Spleen (tissue), 11 donors: ENCODE measurements around the gene SLC7A6. TPM values are rescaled to one million over a fixed set of nuclear protein-coding genes. Genes with fewer than 3 reads are reported as not detected.

ENCODE experiments used
- DNase-seq: peaks from one replicate; pipeline ENCODE4 v3.0.0-alpha.2; 2020
- H3K27ac ChIP-seq, 8 donors: fragments of 200-600 bp; sonication (generic) in 7 of 8; 1 replicate in 4 of 8; 2 replicates in 4 of 8; pipeline versions ENCODE4 v1.5.0 to v1.8.0; 2016 to 2021; ENCODE audit warnings: inconsistent platforms in 4 of 8, mild to moderate bottlenecking in 4 of 8, moderate library complexity in 1 of 8
- H3K27me3 ChIP-seq, 7 donors: fragments of 200-600 bp; sonication (generic) in 6 of 7; replicated peaks in 1 of 7; 1 replicate in 4 of 7; 2 replicates in 3 of 7; pipeline versions ENCODE4 v1.5.0 to v1.8.0; 2016 to 2021; ENCODE audit warnings: inconsistent platforms in 3 of 7, mild to moderate bottlenecking in 1 of 7
- H3K36me3 ChIP-seq, 6 donors: fragments of 200-600 bp; sonication (generic) in 5 of 6; 1 replicate in 4 of 6; 2 replicates in 2 of 6; pipeline versions ENCODE4 v1.5.0 to v1.8.0; 2016 to 2021; ENCODE audit warnings: inconsistent platforms in 2 of 6
- H3K4me1 ChIP-seq, 6 donors: fragments of 200-600 bp; sonication (generic) in 5 of 6; 1 replicate in 3 of 6; 2 replicates in 3 of 6; pipeline versions ENCODE4 v1.5.0 to v1.8.0; 2016 to 2021; ENCODE audit warnings: inconsistent platforms in 3 of 6
- H3K4me3 ChIP-seq, 8 donors: fragments of 200-600 bp; sonication (generic) in 7 of 8; 1 replicate in 4 of 8; 2 replicates in 4 of 8; pipeline versions ENCODE4 v1.5.0 to v1.8.0; 2016 to 2021; ENCODE audit warnings: inconsistent platforms in 4 of 8, mild to moderate bottlenecking in 4 of 8, moderate library complexity in 2 of 8
- H3K9me3 ChIP-seq, 8 donors: fragments of 200-600 bp; sonication (generic) in 7 of 8; 1 replicate in 4 of 8; 2 replicates in 4 of 8; pipeline versions ENCODE4 v1.5.0 to v1.8.0; 2016 to 2021; ENCODE audit warnings: inconsistent platforms in 4 of 8
- CTCF ChIP-seq, 11 experiments: fragments of 200-600 bp in 7 of 11; fragments of 450-650 bp in 4 of 11; sonication (generic) in 4 of 11; IDR thresholded peaks in 8 of 11; conservative IDR thresholded peaks in 3 of 11; 1 replicate in 7 of 11; 2 replicates in 4 of 11; pipeline versions ENCODE4 v1.4.0 to v1.8.0; 2016 to 2021; ENCODE audit warnings: antibody characterized with exemption in 11 of 11, inconsistent platforms in 4 of 11, mild to moderate bottlenecking in 1 of 11
- POLR2A ChIP-seq, 3 donors: fragments of 450-650 bp; IDR thresholded peaks; one replicate each; pipeline ENCODE4 v1.5.1; 2017; ENCODE audit warnings: antibody characterized with exemption in 3 of 3, mild to moderate bottlenecking in 1 of 3
- POLR2AphosphoS5 ChIP-seq, 3 donors: sonication (generic); formaldehyde crosslinking; IDR thresholded peaks; one replicate each; pipeline ENCODE4 v1.5.1; 2017; ENCODE audit warnings: antibody characterized with exemption in 3 of 3
- WGBS, 5 donors: extraction: QIAGEN DNeasy Blood & Tissue Kit in 3 of 5; methylation state at CpG; one replicate each; pipeline versions ENCODE4 v1.1.5 to v1.1.7; 2013 to 2018; 5-methylcytosine and 5-hydroxymethylcytosine counted together
- intact Hi-C: fragments of 100-400 bp; cut with DNase I; formaldehyde crosslinking; loops from one replicate; pipeline ENCODE4 v1.15.0; 2023; ENCODE audit warnings: low total_unique reads
- polyA plus RNA-seq, 3 donors: library from polyadenylated mRNA; stranded (reverse); fragments of 200-250 nt; gene quantifications; one replicate each; pipeline ENCODE4 v1.2.1, GENCODE V29; 2013
- total RNA-seq, 7 donors: library from RNA; depleted of rRNA in 3 of 7; stranded (reverse); fragments of >200 nt in 3 of 7; fragmentation: NEBNext Ultra II Directional in 4 of 7; extraction: Animal tissue kit (Norgen Biotek cat#: 25700) in 4 of 7; gene quantifications; one replicate each; pipeline versions ENCODE4 v1.1.0 to v1.2.1, GENCODE V29; 2016 to 2021
- donor health status: healthy with polysubstance abuse.
- donor health status: DM: no; HTN: no; CAD: no; lungs with moderate emphysema.
- donor health status: DM: no; HTN: no; CAD: no.
- donor health status: Bipolar disorder and iron deficiency.
- donor health status: healthy.
- donor health status: DM: no; HTN: no; CAD: no.
- donor health status: DM: yes; HTN: yes; CAD: no.

SLC7A6 gene
- total and polyA plus RNA-seq, 10 donors, result 9.8 to 62.8 (median 46.1) TPM

DNA sequence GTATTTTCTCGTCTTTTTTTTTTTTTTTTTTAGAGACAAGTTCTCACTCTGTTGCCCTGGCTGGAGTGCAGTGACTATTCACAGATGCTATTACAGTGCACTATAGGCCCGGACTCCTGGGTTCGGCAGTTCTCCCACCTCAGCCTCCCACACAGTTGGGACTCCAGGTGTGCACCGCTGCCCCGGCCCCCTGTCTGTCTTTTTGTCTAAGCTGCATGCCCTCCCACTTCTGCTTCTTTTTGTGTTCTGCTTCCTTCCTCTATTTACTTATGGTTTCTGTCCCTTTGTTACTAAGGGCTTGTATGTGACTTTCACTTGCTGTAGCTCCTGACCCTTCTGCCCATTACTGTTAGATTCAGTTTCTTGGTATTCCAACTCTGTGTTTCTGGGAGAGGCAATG lies 20.5 kb downstream of the SLC7A6 start:
- DNase-seq, result peak; percentile 89
- 9 to 27% (median 13%) methylated on average over 5 of the region's 5 CpGs for WGBS, 5 donors
- Histone ChIP-seq H3K4me3 (peak overlapping the region in 2 of 8 donors; percentile 4 to 52), H3K27me3 (no peaks in the 10 kb centered on the region), H3K36me3 (peaks cover 0 to 53% (median 3%) of the 10 kb centered on the region in 6 donors), H3K9me3 (no peaks in the 10 kb centered on the region), H3K4me1 (peaks cover 66 to 100% (median 77%) of the 10 kb centered on the region in 6 donors), H3K27ac (peak overlapping the region; percentile 64 to 92 (median 82))
- TF ChIP-seq CTCF (IDR thresholded peaks at IDR 0.05 in 8 of 11, conservative IDR thresholded peaks at IDR 0.05 in 3 of 11) (peak in 1 of 11 experiments; percentile 7), POLR2A (IDR thresholded peaks at IDR 0.05) (no peak), POLR2AphosphoS5 (IDR thresholded peaks at IDR 0.05) (peak in 2 of 3 donors; percentile 50 to 67)
- intact Hi-C loops, result no loop called here

DNA sequence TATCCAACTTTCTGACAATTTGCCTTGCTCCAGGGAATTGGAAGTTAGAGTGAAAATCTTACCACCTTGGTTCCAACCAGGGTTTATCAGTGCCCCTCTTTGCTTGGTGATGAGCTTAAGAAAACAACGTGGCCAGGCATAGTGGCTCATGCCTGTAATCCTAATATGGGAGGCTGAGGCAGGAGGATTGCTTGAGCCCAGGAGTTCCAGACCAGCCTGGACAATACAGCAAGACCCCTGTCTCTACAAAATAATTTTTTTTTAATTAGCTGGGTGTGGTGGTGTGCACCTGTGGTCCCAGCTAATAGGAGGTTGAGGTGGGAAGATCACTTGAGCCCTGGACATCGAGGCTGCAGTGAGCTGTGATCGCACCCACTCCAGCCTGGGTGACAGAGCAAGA lies 21.4 kb downstream of the SLC7A6 start:
- Histone ChIP-seq H3K36me3 (peaks cover 0 to 58% (median 6%) of the 10 kb centered on the region in 6 donors), H3K27me3 (no peaks in the 10 kb centered on the region), H3K9me3 (no peaks in the 10 kb centered on the region), H3K27ac (peak overlapping the region; percentile 64 to 92 (median 82)), H3K4me3 (peak overlapping the region in 3 of 8 donors; percentile 3 to 52 (median 8)), H3K4me1 (peaks cover 74 to 100% (median 86%) of the 10 kb centered on the region in 6 donors)
- intact Hi-C loops, result no loop called here
- WGBS, 5 donors, result 59 to 74% (median 68%) methylated on average over 3 of the region's 3 CpGs
- TF ChIP-seq POLR2A (IDR thresholded peaks at IDR 0.05) (no peak), POLR2AphosphoS5 (IDR thresholded peaks at IDR 0.05) (no peak), CTCF (IDR thresholded peaks at IDR 0.05 in 8 of 11, conservative IDR thresholded peaks at IDR 0.05 in 3 of 11) (no peak)
- no peak for DNase-seq

GRCh38 chr16:68286153-68287074 lies 22.1 kb downstream of the SLC7A6 start:
- Histone ChIP-seq H3K27me3 (no peaks in the 10 kb centered on the region), H3K36me3 (peaks cover 0 to 58% (median 12%) of the 10 kb centered on the region in 6 donors), H3K27ac (peak overlapping the region; percentile 64 to 92 (median 82)), H3K4me3 (peak overlapping the region in 4 of 8 donors; percentile 3 to 52 (median 7)), H3K9me3 (no peaks in the 10 kb centered on the region), H3K4me1 (peaks cover 78 to 100% (median 87%) of the 10 kb centered on the region in 6 donors)
- TF ChIP-seq POLR2AphosphoS5 (IDR thresholded peaks at IDR 0.05) (peak in 1 of 3 donors; percentile 73), CTCF (IDR thresholded peaks at IDR 0.05 in 8 of 11, conservative IDR thresholded peaks at IDR 0.05 in 3 of 11) (no peak), POLR2A (IDR thresholded peaks at IDR 0.05) (no peak)
- intact Hi-C loops, result no loop called here
- no peak for DNase-seq
- 50 to 69% (median 53%) methylated on average over 12 of the region's 12 CpGs for WGBS, 5 donors
